A549 (cell line): Measurements from ENCODE around the gene COL16A1. TPM values are rescaled to one million over a fixed set of nuclear protein-coding genes. Genes with fewer than 3 reads are reported as not detected.

Experiments
- ATAC-seq, 2 experiments: fragments of 200-7000 bp in 1 of 2; fragments of >200 bp in 1 of 2; cut with Nextera tagmentation in 1 of 2; cut with Tn5 transposase in 1 of 2; 3 replicates each; pipeline versions ENCODE4 v1.8.0 to v1.9.1; 2018 to 2020; ENCODE audit warnings: mild to moderate bottlenecking in 1 of 2, moderate library complexity in 1 of 2
- CTCF ChIA-PET: fragments of 300-600 bp; sonication (Branson Sonifier 250); formaldehyde crosslinking; extraction: SDS; loops from one replicate; lab custom pipeline; 2021; ENCODE audit warnings: antibody characterized with exemption, inconsistent platforms; lab: Yijun Ruan, JAX
- POLR2A ChIA-PET: fragments of 350-600 bp; formaldehyde crosslinking; extraction: SDS; loops from one replicate; lab custom pipeline; 2021; ENCODE audit warnings: antibody characterized with exemption, inconsistent platforms; lab: Yijun Ruan, JAX
- DNase-seq, 2 experiments: peaks; one replicate each; pipeline versions ENCODE4 v3.0.0 to v3.0.0-alpha.2; 2011 to 2016; ENCODE audit warnings: low read depth in 1 of 2, low spot score in 1 of 2
- FAIRE-seq: peaks from 2 replicates; lab custom pipeline; 2011; peaks lifted over from hg19 to GRCh38; lab: Jason Lieb, UNC
- H3K27ac ChIP-seq, 2 experiments: fragments of >200 bp; sonication (Bioruptor Twin); formaldehyde crosslinking; 3 replicates each; pipeline ENCODE4 v1.5.1; 2016 to 2017
- H3K4me1 ChIP-seq: fragments of >200 bp; sonication (Bioruptor Twin); formaldehyde crosslinking; 3 replicates; pipeline ENCODE4 v1.6.1; 2016
- H3K4me2 ChIP-seq: fragments of >200 bp; sonication (Bioruptor Twin); formaldehyde crosslinking; 3 replicates; pipeline ENCODE4 v1.6.1; 2016
- H3K4me3 ChIP-seq: fragments of >200 bp; sonication (Bioruptor Twin); formaldehyde crosslinking; 3 replicates; pipeline ENCODE4 v1.5.1; 2016
- H3K9me3 ChIP-seq: fragments of >200 bp; sonication (Bioruptor Twin); formaldehyde crosslinking; 3 replicates; pipeline ENCODE4 v1.6.1; 2016
- BHLHE40 ChIP-seq: IDR thresholded peaks from 2 replicates; pipeline ENCODE4 v1.6.1; 2012; ENCODE audit warnings: low read depth, low read length, inconsistent platforms
- FOSL2 ChIP-seq, 2 experiments: fragments of 450-650 bp in 1 of 2; fragments of >200 bp in 1 of 2; sonication (Bioruptor Twin) in 1 of 2; formaldehyde crosslinking; IDR thresholded peaks; 2 replicates each; pipeline versions ENCODE4 v1.5.0 to v1.6.1; 2016 to 2020; ENCODE audit warnings: mild to moderate bottlenecking in 1 of 2, moderate library complexity in 1 of 2
- HMGXB4 ChIP-seq: fragments of 250-450 bp; sonication (Bioruptor Pico); IDR thresholded peaks from 2 replicates; pipeline ENCODE4 v1.5.0; 2021; ENCODE audit warnings: mild to moderate bottlenecking, moderate library complexity, borderline replicate concordance
- HOXB13 ChIP-seq: fragments of 250-450 bp; sonication (Bioruptor Pico); IDR thresholded peaks from 2 replicates; pipeline ENCODE4 v1.5.0; 2020; ENCODE audit warnings: low read depth, mild to moderate bottlenecking, moderate library complexity
- JUN ChIP-seq, 2 experiments: fragments of >200 bp; sonication (Bioruptor Twin); formaldehyde crosslinking; IDR thresholded peaks; 2 replicates in 1 of 2; 3 replicates in 1 of 2; pipeline ENCODE4 v1.6.1; 2016 to 2017
- KDM5A ChIP-seq: fragments of 200-600 bp; sonication (generic); IDR thresholded peaks from 2 replicates; pipeline ENCODE4 v1.6.1; 2016; ENCODE audit warnings: antibody characterized with exemption, mild to moderate bottlenecking
- MAZ ChIP-seq: fragments of 150-350 bp; IDR thresholded peaks from 2 replicates; pipeline ENCODE4 v1.6.1; 2014; ENCODE audit warnings: antibody characterized with exemption, low read depth, low read length, borderline replicate concordance
- NR3C1 ChIP-seq: fragments of >200 bp; sonication (Bioruptor Twin); formaldehyde crosslinking; IDR thresholded peaks from 3 replicates; pipeline ENCODE4 v1.6.1; 2017
- POLR2A ChIP-seq: IDR thresholded peaks from 2 replicates; pipeline ENCODE4 v1.6.1; 2012; ENCODE audit warnings: mild to moderate bottlenecking, low read length
- RAD21 ChIP-seq, 2 experiments: fragments of >200 bp in 1 of 2; sonication (Bioruptor Twin) in 1 of 2; formaldehyde crosslinking in 1 of 2; IDR thresholded peaks in 1 of 2; conservative IDR thresholded peaks in 1 of 2; 2 replicates in 1 of 2; 3 replicates in 1 of 2; pipeline ENCODE4 v1.6.1; 2012 to 2018; ENCODE audit warnings: inconsistent platforms in 1 of 2
- RCOR1 ChIP-seq: fragments of 150-350 bp; IDR thresholded peaks from 2 replicates; pipeline ENCODE4 v1.6.1; 2014; ENCODE audit warnings: antibody characterized with exemption, low read length, low read depth
- REST ChIP-seq: fragments of 200-600 bp; sonication (generic); IDR thresholded peaks from 2 replicates; pipeline ENCODE4 v1.6.1; 2016; ENCODE audit warnings: antibody characterized with exemption, mild to moderate bottlenecking, moderate library complexity
- TP53 ChIP-seq: fragments of 250-450 bp; sonication (Bioruptor Pico); IDR thresholded peaks from 2 replicates; pipeline ENCODE4 v1.5.0; 2021; ENCODE audit warnings: mild to moderate bottlenecking, moderate library complexity
- ZFP36 ChIP-seq: fragments of 450-650 bp; IDR thresholded peaks from 2 replicates; pipeline ENCODE4 v1.6.1; 2014; ENCODE audit warnings: borderline replicate concordance; ENCODE audit not compliant: partially characterized antibody
- WGBS: methylation state at CpG from one replicate; pipeline ENCODE4 v1.1.6; 2017; ENCODE audit errors: missing lambda C conversion rate; 5-methylcytosine and 5-hydroxymethylcytosine counted together
- polyA plus RNA-seq, 4 experiments: library from polyadenylated mRNA; depleted of rRNA in 3 of 4; stranded (reverse); fragments of >200 nt; fragmentation: RNase III in 1 of 4; extraction: RNeasy Plus Mini Kit Qiagen cat#74134 plus additional on column Dnase treatment in 1 of 4; gene quantifications; 2 replicates in 3 of 4; 3 replicates in 1 of 4; pipeline ENCODE4 v1.2.3, GENCODE V29; 2011 to 2017
- TF ChIP-seq, protein P1 (sequence below): fragments of 250-450 bp; sonication (Bioruptor Pico); IDR thresholded peaks from 2 replicates; pipeline ENCODE4 v1.5.0; 2020; ENCODE audit warnings: low read depth, mild to moderate bottlenecking, moderate library complexity
- TF ChIP-seq, protein P2 (sequence below): fragments of 450-650 bp; IDR thresholded peaks from 2 replicates; pipeline ENCODE4 v1.6.1; 2014; ENCODE audit warnings: antibody characterized with exemption

COL16A1 gene
- polyA plus RNA-seq, 2 of the 4 experiments (the other 2 are of a cell fraction): 1.4 to 8.1 TPM

DNA sequence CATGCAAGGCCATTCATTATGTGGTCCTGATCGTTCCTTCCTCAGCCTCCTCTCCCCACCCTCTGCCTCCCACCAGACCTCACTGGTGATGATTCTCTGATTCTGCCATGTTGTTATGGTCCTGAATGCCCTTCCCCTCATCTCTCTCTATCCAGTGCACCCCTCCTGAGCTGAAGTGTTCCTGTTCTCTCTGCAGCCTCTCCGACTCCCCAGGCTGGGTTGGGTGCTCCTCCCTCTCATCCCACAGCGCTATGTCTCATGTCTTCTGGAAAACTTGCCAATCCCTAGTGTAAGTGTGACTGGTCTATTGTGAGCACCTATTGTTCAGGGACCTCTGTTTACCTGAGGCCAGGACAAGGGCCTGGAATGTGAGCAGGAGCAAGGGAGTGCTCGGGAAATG, 48.1 kb downstream of the COL16A1 start:
- Histone ChIP-seq H3K27ac (no peak overlapping the region), H3K4me2 (no peak overlapping the region), H3K4me3 (no peak overlapping the region), H3K9me3 (no peaks in the 10 kb centered on the region), H3K4me1 (no peaks in the 10 kb centered on the region)
- ATAC-seq (no peak), DNase-seq (no peak), FAIRE-seq (no peak)
- WGBS: 93% methylated on average over 4 of the region's 4 CpGs
- TF ChIP-seq MAZ: no peak
- no peak for TF ChIP-seq POLR2A
- no peak for TF ChIP-seq HOXB13 (CRISPR knock-in tag)
- ChIA-PET CTCF (interaction anchor here (0.8 to 1.7 kb wide), 3 partner anchors 7 to 90 kb away, joined by 3 to 6 read pairs (median 4); no protein-coding TSS in a partner anchor), POLR2A (no interaction called here)

DNA sequence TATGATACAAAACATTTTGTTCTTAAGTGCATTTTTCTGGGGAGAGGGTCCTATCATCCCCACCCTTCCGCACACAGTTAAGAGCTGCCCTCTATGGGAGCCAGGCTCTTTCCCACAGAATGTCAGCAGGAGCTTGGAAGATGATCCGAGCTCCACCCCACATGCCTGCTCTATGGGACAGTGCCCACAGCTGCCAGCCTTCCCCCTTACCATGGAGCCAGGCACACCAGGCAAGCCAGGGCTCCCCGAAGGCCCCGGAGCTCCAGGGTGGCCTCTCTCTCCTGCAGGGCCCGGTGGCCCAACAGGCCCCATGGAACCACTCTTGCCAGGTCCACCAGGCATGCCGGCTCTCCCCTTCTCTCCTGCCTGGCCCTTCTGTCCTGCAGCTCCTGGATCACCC, 48.7 kb downstream of the COL16A1 start:
- 70% methylated on average over 6 of the region's 6 CpGs for WGBS
- FAIRE-seq: no peak
- CTCF ChIA-PET: interaction anchor here (0.6 to 1.7 kb wide), 5 partner anchors 8 to 380 kb away, joined by 3 to 6 read pairs (median 4); no protein-coding TSS in a partner anchor

GRCh38 chr1:31654474-31654776, 49.4 kb downstream of the COL16A1 start:
- ChIA-PET CTCF (interaction anchor here (0.8 to 1.7 kb wide), 3 partner anchors 10 to 61 kb away, joined by 3 to 6 read pairs (median 3); no protein-coding TSS in a partner anchor), POLR2A (interaction anchor here (1.1 kb wide), 1 partner anchor 9 kb away, joined by 3 read pairs; the partner anchor contains the start of gene PEF1)
- Histone ChIP-seq H3K9me3 (no peaks in the 10 kb centered on the region), H3K27ac (no peak overlapping the region), H3K4me2 (no peak overlapping the region), H3K4me1 (no peaks in the 10 kb centered on the region), H3K4me3 (no peak overlapping the region)
- DNase-seq (no peak), FAIRE-seq (no peak), ATAC-seq (no peak)
- WGBS: 87% methylated on average over 5 of the region's 5 CpGs
- no peak for TF ChIP-seq KDM5A
- no peak for TF ChIP-seq RCOR1
- TF ChIP-seq, protein P1, sequence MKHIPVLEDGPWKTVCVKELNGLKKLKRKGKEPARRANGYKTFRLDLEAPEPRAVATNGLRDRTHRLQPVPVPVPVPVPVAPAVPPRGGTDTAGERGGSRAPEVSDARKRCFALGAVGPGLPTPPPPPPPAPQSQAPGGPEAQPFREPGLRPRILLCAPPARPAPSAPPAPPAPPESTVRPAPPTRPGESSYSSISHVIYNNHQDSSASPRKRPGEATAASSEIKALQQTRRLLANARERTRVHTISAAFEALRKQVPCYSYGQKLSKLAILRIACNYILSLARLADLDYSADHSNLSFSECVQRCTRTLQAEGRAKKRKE: no peak
- TF ChIP-seq RAD21 (conservative IDR thresholded peaks at IDR 0.05 in 1 of 2, IDR thresholded peaks at IDR 0.05 in 1 of 2): no peak
- TF ChIP-seq BHLHE40: no peak
- TF ChIP-seq, protein P2, sequence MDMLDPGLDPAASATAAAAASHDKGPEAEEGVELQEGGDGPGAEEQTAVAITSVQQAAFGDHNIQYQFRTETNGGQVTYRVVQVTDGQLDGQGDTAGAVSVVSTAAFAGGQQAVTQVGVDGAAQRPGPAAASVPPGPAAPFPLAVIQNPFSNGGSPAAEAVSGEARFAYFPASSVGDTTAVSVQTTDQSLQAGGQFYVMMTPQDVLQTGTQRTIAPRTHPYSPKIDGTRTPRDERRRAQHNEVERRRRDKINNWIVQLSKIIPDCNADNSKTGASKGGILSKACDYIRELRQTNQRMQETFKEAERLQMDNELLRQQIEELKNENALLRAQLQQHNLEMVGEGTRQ: no peak
- TF ChIP-seq POLR2A: no peak
- TF ChIP-seq FOSL2 (IDR thresholded peaks at IDR 0.05): no peak
- TF ChIP-seq FOSL2 (CRISPR knock-in tag; IDR thresholded peaks at IDR 0.05): no peak
- no peak for TF ChIP-seq NR3C1

More for the DNA sequence above, 48.7 kb downstream of the COL16A1 start:
- Histone ChIP-seq H3K9me3 (no peaks in the 10 kb centered on the region), H3K4me1 (no peaks in the 10 kb centered on the region), H3K4me2 (no peak overlapping the region), H3K4me3 (no peak overlapping the region), H3K27ac (no peak overlapping the region)
- TF ChIP-seq HMGXB4 (CRISPR knock-in tag) (no peak), JUN (IDR thresholded peaks at IDR 0.05) (no peak), ZFP36 (no peak), TP53 (CRISPR knock-in tag) (no peak), REST (no peak)
- DNase-seq: no peak
- POLR2A ChIA-PET: no interaction called here
- no peak for ATAC-seq
